Endometrium (tissue), 2 donors: ENCODE measurements around the gene NR2F1.

ENCODE experiments used
- FAIRE-seq: peaks from 2 replicates; lab custom pipeline; 2012; peaks lifted over from hg19 to GRCh38; lab: Jason Lieb, UNC
- donor health status: control.
- donor health status: control.

The NR2F1 gene

DNA sequence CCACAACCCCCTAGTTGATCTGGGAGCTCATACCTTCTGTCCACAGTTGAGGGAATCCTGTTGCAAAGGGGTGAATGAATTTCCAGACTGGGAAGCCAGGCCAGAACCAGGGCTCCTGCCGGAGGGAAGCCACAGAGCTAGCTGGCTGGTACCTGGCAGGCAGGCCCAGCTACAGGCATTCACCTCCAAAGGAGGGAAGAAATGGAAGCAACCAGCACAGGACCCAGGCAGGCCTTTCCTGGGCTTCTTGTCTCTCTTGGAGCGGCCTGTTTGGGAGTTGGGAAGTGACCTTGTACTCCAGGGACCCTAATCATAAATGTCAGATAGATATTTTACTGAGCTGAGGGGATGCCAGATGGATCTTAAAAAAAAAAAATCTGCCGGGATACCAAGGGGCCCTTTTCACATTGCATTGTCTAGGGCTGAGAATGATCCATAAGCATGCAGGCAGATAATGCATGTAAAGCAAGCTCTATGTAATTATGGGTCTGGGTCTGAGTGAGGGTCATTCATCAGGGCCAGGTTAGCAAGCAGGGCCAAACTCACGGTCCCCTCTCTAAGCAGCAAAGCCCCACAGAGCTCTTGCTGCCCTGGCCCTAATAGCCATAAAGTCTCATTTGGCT is 8.4 kb downstream of the NR2F1 start:
- no peak for FAIRE-seq

DNA sequence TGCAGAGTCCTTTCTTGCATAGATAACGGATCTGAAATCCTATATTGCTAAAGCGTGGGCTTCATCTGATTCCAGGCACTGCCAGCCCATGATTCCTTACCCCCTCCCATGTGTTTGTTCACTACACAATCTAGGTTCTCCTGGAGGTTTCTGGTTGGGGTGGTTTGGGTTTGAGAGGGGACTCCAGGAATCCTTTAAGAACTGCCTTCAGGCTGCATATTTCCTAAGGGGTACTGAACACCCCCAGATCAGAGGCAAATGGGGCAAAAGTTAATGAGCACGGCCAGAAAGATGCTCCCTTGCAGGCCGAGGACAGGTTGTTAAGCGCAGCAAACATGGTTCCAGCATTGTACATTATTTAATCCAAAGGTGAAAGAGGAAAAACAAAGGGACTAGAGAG is 9.9 kb downstream of the NR2F1 start:
- no peak for FAIRE-seq

DNA sequence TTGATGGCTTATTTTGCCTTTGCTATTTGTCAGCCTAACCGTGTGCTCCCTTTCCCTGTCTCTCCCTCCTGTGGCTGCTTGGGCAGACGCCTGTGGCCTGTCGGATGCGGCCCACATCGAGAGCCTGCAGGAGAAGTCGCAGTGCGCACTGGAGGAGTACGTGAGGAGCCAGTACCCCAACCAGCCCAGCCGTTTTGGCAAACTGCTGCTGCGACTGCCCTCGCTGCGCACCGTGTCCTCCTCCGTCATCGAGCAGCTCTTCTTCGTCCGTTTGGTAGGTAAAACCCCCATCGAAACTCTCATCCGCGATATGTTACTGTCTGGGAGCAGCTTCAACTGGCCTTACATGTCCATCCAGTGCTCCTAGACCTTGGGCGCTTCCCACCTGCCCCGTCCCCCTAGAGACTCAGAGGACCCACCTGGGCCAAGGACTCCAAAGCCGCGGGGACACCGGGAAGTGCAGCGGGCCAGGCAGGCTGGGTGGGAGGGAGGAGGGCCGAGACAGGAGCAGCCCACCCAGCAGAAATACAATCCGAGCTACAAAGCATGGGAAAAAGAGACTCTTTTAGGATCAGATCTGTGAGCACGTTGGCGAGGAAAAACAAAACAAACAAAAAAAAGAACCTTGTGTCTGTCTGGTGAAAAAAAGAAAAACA is 10.6 kb downstream of the NR2F1 start:
- FAIRE-seq = no peak

DNA sequence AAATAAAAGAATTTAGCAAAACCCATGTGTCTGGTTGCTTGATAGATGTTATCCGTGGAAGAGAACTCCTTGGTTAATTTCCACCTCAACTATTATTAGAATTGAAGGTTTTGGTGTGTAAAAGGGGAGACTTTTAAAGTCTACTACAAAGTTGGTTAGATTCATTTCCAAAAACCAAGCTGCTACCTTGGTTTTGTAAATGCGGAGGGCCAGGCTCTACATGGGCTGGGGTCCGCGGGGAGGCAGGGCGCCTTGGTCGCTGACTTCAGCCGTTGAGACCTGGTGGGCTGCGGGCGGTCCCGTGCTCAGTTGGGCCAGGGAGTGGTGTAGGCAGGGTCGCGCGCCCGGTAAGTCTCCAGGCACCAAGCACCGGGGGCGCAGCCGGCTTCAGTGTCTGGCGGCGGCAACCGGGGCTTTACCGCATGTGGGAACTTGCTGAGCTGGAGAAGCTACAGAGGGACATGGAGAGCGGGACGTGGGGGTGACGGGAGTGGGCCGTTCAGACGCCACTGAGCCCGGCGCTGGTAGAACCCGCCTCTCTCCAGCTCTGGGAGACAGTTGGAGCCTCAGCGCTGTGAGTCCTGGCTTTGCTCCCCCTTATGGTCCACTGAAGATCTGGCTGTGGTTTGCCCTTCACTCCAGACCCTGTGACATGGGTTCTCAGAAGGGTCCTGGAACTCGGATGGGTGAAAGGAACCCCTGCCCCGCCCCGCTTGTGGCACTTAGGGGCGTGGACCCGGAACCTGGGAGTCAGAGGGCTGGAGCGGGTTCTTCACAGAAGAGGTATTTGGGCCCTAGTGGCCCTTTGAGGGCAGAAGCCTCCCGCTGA is 11.8 kb downstream of the NR2F1 start:
- FAIRE-seq = no peak

DNA sequence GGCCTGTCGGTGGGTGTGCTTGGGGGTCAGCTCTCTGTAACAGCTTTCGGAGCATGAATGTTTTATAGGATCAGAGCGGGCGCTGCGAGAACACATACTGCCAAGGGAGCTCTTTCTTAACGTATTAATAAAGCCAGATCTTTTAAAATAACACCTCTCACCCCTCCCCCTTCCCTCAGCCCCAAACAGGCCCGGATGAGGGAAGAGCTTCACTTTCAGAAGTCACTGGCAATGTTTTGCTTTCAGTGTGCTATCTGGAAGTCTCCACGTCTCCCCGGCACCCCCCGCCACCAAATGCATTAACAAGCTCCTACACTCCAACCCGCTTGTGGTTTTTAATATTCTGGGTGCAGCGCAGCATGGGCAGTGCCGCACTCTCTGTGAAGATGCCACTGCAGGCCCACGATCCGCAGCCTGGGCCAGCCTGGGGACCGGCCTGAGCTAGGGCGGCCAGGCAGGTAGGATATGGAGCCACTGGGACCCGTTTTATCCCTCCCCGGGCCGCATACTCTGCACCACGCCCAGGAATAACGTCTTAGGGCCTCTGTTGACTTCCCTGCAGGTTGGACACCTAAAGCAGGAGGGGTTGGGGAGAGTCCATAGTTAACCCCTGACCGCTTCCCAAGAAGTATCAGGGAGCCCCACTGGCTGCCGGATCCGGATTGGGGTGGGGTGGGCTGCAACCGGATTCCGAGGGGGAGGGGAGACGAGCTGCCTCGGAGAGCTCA is 12.6 kb downstream of the NR2F1 start:
- FAIRE-seq = no peak

DNA sequence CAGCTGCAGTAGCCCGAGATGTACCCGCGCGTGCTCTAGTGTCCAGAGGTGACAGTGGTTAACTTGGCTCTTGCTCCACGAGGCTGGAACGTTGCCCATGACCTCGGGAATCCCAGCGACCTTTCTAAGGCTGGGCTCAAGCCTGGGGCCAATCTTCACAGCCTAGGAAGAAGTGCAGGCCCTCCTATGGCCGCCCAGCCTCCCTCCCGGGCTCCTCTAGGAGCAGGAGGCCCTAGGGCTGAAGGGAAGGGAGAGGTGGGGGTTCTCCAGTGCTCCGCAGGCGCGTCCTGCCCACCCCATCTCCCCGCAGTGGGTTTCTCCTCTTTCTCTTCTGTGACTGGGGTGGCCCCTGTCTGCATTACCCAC is 13.3 kb downstream of the NR2F1 start:
- no peak for FAIRE-seq

DNA sequence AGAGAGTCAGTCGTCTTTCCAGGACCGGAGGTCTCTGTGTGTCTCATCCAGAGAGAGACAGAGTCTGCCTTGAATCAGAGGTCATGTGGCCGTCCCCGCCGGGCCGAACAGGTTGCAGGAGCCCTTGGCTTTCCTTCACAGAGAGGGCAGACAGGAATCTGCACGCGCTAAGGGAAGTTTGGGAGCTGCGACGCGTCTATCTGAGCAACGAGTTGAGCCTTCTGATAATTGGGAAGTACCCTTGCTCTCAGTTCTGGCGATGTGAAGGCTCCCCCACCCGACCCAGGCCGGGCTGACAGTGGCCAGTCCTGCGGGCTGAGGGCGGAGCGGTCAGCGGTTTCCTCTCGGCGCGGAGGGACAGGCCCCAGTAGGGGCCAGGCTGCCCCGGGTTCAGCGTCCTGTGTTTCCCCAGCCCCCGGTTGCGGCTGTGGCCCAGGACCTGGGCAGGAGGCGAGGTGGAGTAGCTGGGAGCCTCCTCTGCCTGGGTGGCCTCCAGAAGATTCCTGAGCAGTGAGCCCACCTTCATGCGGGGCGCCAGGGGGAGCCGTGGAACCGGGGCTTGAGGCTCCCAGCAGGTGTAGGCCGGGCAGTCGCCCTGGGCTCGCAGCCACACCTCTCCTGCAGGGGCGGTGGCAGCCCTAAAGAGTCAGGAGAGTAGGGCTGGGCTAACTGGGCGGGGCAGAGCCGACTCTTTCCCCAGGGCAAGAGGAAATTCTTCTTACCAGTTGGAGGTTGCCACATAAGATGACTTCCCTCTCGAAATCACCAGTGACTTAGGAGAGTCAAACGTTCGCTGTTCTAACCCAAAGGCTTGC is 13.9 kb downstream of the NR2F1 start:
- no peak for FAIRE-seq

DNA sequence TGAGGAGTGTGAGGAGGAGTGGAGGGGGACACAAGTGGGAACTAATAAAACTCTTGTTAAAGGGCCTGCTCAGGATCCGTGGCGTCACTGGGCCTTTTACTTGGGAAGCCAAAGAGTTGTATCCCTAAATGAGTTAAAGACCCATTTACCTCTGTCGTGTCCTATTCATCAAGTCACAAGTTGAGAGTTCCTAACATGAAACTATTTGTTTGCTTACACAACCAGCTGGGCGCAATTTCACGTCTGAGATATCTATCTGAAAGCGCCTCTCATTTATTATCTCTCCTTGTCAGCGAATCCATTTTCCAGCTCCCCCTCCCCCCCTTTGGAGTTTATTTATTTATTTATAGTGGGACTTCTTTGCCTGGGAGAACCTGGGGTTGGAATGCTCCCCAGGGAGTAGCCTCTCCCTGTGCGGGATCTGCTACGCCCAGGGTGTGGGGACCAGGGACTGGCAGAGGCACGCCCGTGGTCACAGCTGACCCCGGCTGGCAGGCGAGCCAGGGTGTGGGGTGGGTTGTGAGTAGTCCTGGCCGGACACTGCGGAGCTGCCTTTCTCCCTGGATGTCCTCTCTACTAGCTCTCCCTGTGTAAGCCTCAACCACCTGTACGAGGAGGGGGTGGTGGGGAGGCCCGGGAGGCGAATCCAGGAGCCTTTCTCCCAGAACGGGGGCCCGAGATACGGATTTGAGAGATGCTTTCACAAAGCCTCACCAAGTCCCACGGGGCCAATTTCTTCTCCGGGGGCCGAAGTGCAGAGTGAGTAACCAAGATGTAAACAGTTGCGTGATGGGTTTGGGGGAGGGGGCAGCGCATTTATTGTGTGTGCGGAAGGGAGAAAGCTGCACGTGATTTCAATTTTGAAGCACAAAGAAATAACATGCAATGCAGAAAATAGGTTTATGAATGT is 15.3 kb downstream of the NR2F1 start:
- FAIRE-seq = no peak

DNA sequence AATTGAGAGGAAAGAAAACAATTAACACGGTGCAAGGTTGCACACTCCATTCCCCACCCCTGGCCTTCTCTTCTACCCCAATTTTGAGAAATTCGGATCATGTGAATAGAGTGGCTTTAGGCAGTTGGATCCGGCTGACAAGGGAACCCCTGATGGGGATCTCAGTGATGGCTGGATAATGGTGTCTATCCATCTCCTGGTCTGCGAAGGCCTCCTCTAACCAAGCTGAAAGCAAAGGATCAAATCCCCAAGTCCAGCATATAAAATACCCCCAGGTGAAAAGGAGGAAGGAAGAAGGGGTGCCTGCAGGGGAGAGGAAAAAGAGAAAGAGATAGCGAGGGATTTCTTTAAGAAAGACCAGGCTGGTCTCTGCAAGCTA is 16.0 kb downstream of the NR2F1 start:
- no peak for FAIRE-seq

DNA sequence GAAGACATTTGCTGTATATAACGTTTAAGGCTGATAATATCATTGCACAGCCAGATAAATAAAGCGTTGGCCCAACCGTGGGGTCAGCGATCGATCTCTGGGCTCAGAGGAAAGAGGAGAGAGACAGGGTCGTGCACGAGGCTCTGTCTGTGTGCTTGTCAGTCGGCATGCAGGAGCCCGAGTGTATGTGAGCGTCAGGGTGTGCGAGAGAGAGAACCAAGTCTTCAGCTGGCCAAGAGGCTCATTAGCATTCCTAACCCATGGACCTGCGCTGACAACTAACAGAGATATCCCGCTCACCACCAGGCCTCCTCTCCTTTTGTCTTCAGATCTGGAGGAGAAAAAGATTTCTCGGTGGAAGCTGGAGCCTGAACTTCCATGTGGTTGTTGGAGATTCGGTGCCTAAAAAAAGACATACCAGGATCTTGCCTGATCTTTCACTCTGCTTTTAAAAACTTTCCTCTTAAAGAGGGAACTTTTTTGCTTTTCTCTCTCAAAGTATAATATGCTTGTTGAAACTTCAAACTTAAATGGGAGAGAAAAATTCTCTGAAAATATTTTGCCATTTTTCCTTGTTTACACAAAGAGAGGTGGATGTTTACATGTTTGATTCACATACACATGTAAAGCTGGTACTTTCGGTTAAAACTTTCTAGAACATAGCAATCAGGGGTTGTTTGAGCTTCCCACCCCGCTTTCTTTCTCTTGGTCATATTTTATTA is 16.5 kb downstream of the NR2F1 start:
- no peak for FAIRE-seq

DNA sequence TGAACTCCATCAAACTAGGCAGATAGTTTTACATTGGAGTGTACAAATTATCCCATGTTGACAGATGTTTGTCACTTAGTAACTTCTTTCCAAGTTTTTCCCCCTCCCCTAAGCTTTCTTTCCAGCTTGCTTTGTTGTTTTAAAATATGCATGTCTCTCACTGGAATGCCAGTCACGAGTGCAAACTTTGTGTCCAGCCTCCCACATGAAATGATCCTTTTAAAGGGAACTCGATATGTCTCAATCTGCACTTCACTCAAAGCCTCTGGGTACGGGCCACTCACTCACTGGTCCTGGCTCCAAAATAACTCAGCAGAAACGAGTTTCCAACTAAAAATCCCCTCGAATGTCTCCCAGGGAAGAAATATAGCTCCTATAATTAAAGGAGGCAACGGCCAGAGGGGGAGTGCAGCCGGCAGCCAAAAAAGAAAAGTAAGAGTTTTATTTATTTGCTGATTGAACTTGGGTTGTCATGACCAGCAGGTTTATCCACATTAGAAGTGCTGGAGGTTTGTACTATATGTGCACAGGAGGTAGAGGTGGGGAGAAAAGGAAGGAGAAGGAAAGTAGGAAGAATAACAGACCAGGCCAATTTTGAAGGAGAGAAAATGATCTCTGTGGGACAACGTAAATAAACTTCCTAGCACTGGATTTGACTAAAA is 17.5 kb downstream of the NR2F1 start:
- FAIRE-seq = no peak

DNA sequence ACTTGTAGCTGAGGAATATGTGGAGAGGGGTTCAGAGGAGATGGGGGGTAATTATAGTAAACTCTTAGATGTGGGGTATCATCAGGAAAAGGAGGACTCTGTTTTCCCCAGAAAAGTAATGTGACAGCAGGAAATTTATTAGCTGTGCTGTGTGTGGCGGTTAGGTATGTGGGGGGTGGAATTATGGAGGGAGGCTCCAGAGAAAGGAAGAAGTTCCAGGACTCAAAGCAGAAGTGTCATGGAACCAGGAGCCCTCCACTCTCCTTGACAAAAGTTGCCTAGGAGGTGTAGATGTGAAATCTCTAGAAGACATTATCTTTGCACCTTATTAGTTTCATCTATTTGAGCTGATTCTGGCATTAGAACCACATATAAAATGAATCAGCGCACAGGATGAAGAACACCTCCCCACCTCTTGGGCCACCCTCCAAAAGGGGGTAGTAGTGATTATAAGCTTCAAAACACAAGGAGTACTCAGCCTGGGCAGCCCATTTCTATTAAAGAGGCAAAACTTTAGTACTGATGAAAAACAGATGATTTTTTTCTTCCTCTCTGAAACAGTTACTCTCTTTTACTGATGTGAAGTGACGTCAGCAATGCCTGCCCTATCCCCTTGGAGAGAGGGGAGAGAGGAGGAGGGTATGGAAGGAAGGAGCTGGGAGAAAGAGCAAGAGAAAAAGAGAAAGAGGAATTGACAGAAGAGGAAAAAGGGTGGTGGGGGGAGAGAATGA is 18.2 kb downstream of the NR2F1 start:
- FAIRE-seq = no peak

DNA sequence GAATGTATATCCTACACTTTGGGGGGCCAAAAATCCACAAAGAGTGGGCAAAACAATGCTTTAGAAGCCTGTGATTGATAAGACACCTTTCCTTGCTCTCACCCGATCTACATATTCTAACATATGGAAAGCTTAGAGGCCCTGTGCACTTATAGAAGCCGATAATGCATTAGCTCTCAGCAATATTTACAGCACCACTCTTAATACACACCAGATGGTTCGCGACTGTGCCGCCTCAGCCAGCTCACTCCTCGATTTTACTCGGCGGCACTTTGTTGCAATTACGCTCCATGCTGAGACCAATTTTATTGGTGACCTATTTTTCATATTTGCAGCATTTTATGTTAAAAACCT is 18.8 kb downstream of the NR2F1 start:
- FAIRE-seq = no peak

DNA sequence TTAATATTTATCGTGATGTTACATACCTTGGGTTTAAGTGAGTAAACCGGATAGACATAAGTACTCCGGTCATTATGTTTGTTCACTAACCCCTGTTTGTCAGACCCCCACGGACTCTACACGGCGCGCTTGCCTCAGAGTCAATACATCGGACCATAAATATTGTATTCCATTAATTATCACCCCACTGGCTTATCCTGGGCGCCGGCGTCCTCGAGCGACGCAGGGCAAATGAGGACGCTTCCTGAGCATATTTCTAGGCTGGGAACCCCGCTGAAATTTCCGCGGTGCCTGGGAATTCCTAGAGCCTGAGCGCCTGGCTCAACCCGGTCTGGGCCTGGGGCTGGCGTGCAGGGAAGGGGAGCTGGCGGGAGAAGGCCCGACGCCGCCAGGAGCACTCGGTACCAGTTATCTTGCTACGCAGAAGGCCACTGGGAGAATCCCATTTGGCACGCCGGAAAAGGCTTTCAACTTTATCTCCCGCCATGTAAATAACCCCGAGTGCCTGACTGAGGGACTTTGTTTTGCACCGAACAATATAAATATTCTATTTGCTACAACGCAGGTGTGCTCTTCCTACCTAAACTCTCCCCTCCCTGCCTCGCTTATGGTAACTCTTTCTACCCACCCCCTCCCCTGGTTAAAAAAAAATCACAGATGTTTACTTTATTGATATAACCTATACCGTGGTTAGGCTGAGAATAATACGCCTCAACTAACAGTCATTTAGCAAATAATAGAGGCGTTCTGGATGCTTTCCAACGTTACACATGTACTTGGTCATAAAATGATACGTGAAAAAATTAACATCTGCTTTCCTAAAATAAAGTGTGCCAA is 19.4 kb downstream of the NR2F1 start:
- FAIRE-seq = no peak

DNA sequence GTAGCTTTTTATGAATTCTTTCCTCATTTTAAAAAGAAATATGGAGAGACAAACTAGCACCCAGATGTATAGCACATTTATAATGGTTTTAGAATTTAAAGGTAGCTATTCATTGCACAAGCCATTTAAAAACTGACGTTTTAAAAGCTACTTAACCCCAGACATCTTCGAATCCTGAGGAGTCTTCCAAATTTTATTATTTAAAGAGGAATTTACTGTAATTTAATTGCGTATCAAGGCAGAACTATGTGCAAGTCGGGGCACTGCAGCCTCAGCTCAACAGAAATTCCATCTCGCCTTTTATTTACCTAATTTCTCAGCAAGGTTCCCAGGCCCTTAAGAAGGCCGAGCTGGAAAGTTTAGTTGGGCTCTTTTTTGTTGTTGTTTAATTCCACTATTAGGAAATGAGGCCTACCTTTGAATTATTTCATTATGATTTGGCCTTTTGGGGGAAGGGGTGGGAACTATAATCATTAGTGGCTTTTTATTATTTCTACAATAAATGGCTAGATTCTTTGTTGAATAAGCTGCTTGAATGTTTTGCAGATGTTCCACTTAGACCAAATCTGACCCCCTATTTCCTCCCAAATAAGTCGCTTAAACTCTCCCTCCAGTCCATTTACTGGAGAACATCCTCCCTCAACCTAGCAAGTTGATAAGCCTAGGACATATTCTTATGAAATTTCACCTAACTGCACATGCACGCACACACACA is 20.2 kb downstream of the NR2F1 start:
- no peak for FAIRE-seq

DNA sequence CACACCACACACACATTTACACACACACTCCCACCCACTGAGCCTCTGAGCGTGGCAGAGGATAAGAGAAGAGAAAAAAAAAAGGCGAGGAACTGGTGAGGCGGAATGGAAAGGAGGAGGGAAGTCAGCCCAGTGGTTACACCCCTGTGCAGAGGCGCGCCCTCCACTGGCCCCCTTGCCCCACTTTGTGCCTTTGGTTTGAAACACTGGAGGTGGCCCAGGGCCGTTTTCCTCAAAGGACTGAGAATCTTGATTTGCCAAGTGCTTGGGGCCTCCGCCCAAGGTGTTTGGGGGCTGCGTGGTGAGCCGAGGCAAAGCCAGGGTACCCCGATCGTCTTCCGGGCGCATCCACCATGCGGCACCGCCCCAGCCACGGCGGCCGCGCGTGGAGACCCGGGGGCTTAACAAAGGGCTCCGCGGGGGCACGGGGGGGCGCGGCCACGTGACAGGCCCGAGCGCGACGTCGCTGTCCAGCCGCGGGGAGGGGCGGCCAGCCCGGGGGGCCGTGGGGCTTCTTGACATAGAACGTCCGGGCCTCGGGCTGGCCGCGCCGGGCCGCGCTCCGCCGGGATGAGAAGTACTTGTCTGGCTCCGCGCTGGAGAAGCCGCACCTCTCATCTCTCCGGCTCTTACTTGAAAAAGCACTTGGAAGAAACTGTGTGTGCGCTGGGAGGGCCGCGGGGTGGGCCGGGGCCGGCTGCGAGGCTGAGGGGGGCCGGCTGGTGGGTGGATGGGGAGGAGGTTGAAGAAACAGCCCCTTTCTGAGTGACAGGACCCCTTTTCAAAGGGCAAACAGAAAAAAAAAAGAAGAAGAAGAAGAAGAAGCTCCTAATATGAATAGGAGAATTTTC is 21.0 kb downstream of the NR2F1 start:
- no peak for FAIRE-seq
